Femur (tissue), 1 donor: ENCODE data around the gene IGSF23.
"Not testable (repeated sequence)": the region's sequence is repeated elsewhere in the genome, so short reads cannot be mapped to it uniquely, and the experiment has no call there.

ENCODE experiments used
- DNase-seq: peaks from one replicate; pipeline ENCODE4 v3.0.0-alpha.2; 2017

IGSF23 gene

GRCh38 chr19:44587963-44588770 is 25.2 kb upstream of the IGSF23 start:
- no peak for DNase-seq

- no peak for DNase-seq
Observed at GRCh38 chr19:44588771-44589112, 24.6 kb upstream of the IGSF23 start.

GRCh38 chr19:44590245-44591059 is 22.9 kb upstream of the IGSF23 start:
- no peak for DNase-seq

- DNase-seq = not testable (repeated sequence)
Observed at GRCh38 chr19:44591340-44591993, 21.9 kb upstream of the IGSF23 start.

GRCh38 chr19:44592451-44592890 is 20.9 kb upstream of the IGSF23 start:
- DNase-seq = no peak

GRCh38 chr19:44593294-44593693 is 20.1 kb upstream of the IGSF23 start:
- DNase-seq = no peak

GRCh38 chr19:44593866-44594266 is 19.5 kb upstream of the IGSF23 start:
- not testable (repeated sequence) for DNase-seq

GRCh38 chr19:44596428-44597130 is 16.8 kb upstream of the IGSF23 start:
- no peak for DNase-seq

- no peak for DNase-seq
Observed at GRCh38 chr19:44597131-44597491, 16.3 kb upstream of the IGSF23 start.

GRCh38 chr19:44598355-44598754 is 15.0 kb upstream of the IGSF23 start:
- DNase-seq = no peak

- DNase-seq = no peak
Observed at GRCh38 chr19:44598880-44599279, 14.5 kb upstream of the IGSF23 start.

- DNase-seq = no peak
Observed at GRCh38 chr19:44600466-44600865, 12.9 kb upstream of the IGSF23 start.

GRCh38 chr19:44602081-44602480 is 11.3 kb upstream of the IGSF23 start:
- DNase-seq = no peak

- DNase-seq = no peak
Observed at GRCh38 chr19:44603201-44603945, 10.0 kb upstream of the IGSF23 start.

GRCh38 chr19:44604241-44604640 is 9.1 kb upstream of the IGSF23 start:
- no peak for DNase-seq

- no peak for DNase-seq
Observed at GRCh38 chr19:44605547-44605946, 7.8 kb upstream of the IGSF23 start.

GRCh38 chr19:44607049-44607448 is 6.3 kb upstream of the IGSF23 start:
- DNase-seq = no peak

- no peak for DNase-seq
Observed at GRCh38 chr19:44607917-44608316, 5.4 kb upstream of the IGSF23 start.

GRCh38 chr19:44608391-44608821 is 5.0 kb upstream of the IGSF23 start:
- DNase-seq = no peak

GRCh38 chr19:44609219-44609618 is 4.1 kb upstream of the IGSF23 start:
- DNase-seq = no peak

- DNase-seq = not testable (repeated sequence)
Observed at GRCh38 chr19:44610497-44610896, 2.9 kb upstream of the IGSF23 start.

GRCh38 chr19:44611812-44612295 is 1.5 kb upstream of the IGSF23 start:
- no peak for DNase-seq
